Prostate gland (tissue), 1 donor: Measurements from ENCODE around the gene WFIKKN2.

Experiments
- POLR2A ChIP-seq: fragments of 450-650 bp; IDR thresholded peaks from one replicate; pipeline ENCODE4 v1.6.1; 2016; ENCODE audit warnings: antibody characterized with exemption, mild to moderate bottlenecking
- POLR2AphosphoS5 ChIP-seq: sonication (generic); formaldehyde crosslinking; IDR thresholded peaks from one replicate; pipeline ENCODE4 v1.6.1; 2017; ENCODE audit warnings: antibody characterized with exemption

- TF ChIP-seq POLR2AphosphoS5: no peak
- no peak for TF ChIP-seq POLR2A
Measured at GRCh38 chr17:50845240-50846147, 10.1 kb downstream of the WFIKKN2 start.
